ENCODE measurements around the gene HIRIP3. TPM values are rescaled to one million over a fixed set of nuclear protein-coding genes. Genes with fewer than 3 reads are reported as not detected.

The HIRIP3 gene
- total and polyA plus RNA-seq, 2 of the 13 experiments (the other 11 are each of a cell fraction or from before 2014, with no cell fraction given) = 12.6 to 17.2 TPM

DNA sequence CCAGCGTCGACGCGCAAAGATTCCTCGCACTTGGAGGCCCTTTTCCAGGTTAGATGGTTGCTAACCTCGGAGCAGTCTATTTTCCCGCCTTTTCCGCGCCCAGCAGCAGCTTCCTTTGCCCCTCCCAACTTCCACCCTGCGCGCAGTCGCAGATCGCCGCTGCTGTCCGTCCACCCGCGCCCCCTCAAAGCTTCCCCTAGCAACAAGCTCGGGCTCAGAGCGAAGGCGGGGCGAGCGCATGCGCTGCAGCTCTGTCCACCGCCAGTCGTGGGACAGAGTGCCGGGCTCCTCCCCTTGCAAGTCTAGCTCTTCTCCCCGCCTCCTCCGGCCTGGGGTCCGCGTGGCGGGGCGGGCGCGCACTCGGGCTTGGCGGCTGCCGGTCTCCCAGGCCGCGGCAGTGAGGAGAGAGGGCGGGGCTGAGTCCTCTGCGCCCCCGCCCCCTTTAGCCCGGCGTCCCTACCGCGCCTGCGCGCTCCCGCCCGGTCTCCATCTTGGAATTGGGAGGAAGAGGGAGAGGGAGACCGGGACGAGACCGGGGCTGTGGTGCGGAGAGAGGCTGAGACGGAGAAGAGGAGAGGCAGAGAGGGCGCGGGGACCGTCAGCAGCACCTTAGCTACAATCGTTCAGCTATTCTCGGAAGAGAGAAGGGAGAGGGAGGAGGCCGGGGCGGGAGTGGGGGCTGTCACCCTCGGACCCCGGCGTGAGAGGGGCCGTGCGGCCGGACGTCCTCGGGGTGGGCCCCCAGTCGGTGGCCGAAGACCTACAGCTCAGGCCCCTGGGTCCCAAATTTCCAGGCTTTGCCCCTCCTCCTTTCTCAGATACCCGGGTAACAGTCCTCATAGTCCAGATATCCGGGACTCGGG, 21.8 kb downstream of the HIRIP3 start, which contains the start of gene TAOK2:
Gene TAOK2 (plus strand): TSS at position 485 of the 863 bp plus-strand sequence. CDS start 3,905 bp downstream, outside the sequence.
- Histone ChIP-seq H3K4me1 (ENCODE audit: insufficient read depth, low read length) (peaks cover 30% of the 10 kb centered on the region), H3K27ac (ENCODE audit: extremely low read length, insufficient read depth, low read length) (peak within 1 kb of the TSS; percentile 72), H4K20me1 (ENCODE audit: insufficient read depth, low read length) (peaks cover 23% of the 10 kb centered on the region), H3K4me3 (replicated peaks in 1 of 3; ENCODE audit: insufficient read depth in 1 of 3, low read depth in 2 of 3, low read length in 3 of 3) (peak within 1 kb of the TSS; percentile 86 to 99 (median 91)), H3K4me2 (ENCODE audit: low read depth, low read length) (peak within 1 kb of the TSS; percentile 93), H3K9ac (ENCODE audit: insufficient read depth, low read depth, low read length) (peak within 1 kb of the TSS; percentile 89), H3K36me3 (replicated peaks in 1 of 2; ENCODE audit: control insufficient read depth in 1 of 2, insufficient read depth in 2 of 2, low read length in 2 of 2) (peaks cover 21 to 27% of the 10 kb centered on the region in 2 experiments), H3K27me3 (ENCODE audit: control insufficient read depth in 1 of 2, insufficient read depth in 2 of 2, low read length in 2 of 2) (no peaks in the 10 kb centered on the region; a peak in 1 of 5 replicates), H2AFZ (ENCODE audit: low read length) (no peak within 1 kb of the TSS), H3K79me2 (ENCODE audit: insufficient read depth, low read length) (peaks cover 38% of the 10 kb centered on the region), H3K9me3 (ENCODE audit: low read length) (no peaks in the 10 kb centered on the region)
- in situ Hi-C loops (cut with HindIII; ENCODE audit: extremely low pct_ligation_motif_present, low pct_unique_long_range_greater_than_20kb) (no loop called here), intact Hi-C loops (cut with micrococcal nuclease; ENCODE audit: unreplicated experiment) (loop anchor here (1.0 kb wide), 2 partner anchors 30 to 47 kb away; partner anchors contain the start of gene KCTD13)
- ChIA-PET CTCF (ENCODE audit: low intra/inter-chr PET ratio, low total read pairs) (no interaction called here), POLR2A (interaction anchor here (0.6 to 4.7 kb wide), 33 partner anchors 9 to 294 kb away, joined by 3 to 47 read pairs (median 4); partner anchors contain the start of genes ALDOA, ASPHD1, HIRIP3 and INO80E)
- peak; percentile 98 for DNase-seq (ENCODE audit: low spot score)
- FAIRE-seq = peak; percentile 49
- ATAC-seq = peak; percentile 95
- WGBS (ENCODE audit: low lambda C conversion rate) = 12% methylated on average over 59 of the region's 75 CpGs
- no TSS peak for BruUV-seq (replicated peaks)
- no peak; the same call in 1 of the 2 replicates for TF ChIP-seq ZNF839 (CRISPR knock-in tag; IDR thresholded peaks at IDR 0.05; ENCODE audit: borderline replicate concordance)
- TF ChIP-seq THAP7 (CRISPR knock-in tag; IDR thresholded peaks at IDR 0.05) = peak; percentile 92
- no peak for TF ChIP-seq JARID2 (CRISPR knock-in tag; IDR thresholded peaks at IDR 0.05; ENCODE audit: insufficient replicate concordance)
- no peak; the same call in 1 of the 2 replicates for TF ChIP-seq FOXO1 (CRISPR knock-in tag; IDR thresholded peaks at IDR 0.05)
- TF ChIP-seq PHF5A (CRISPR knock-in tag; IDR thresholded peaks at IDR 0.05; ENCODE audit: low read depth, unreplicated experiment) = no peak
- no peak for TF ChIP-seq ZNF292 (CRISPR knock-in tag; IDR thresholded peaks at IDR 0.05; ENCODE audit: borderline replicate concordance, low read depth)
- no peak for TF ChIP-seq PTBP1 (IDR thresholded peaks at IDR 0.05; ENCODE audit: low read depth, low read length, poor library complexity, severe bottlenecking)
- TF ChIP-seq MZF1 (CRISPR knock-in tag; IDR thresholded peaks at IDR 0.05; ENCODE audit: borderline replicate concordance) = 0 out of 2 replicates have a peak, but pooled peaks have one; percentile 8
- TF ChIP-seq ZNF431 (CRISPR knock-in tag; IDR thresholded peaks at IDR 0.05; ENCODE audit: borderline replicate concordance, low read depth) = peak; percentile 78; the same call in 1 of the 2 replicates
- TF ChIP-seq BCL3 (CRISPR knock-in tag; IDR thresholded peaks at IDR 0.05) = peak; percentile 96
- TF ChIP-seq NR3C1 (CRISPR knock-in tag; IDR thresholded peaks at IDR 0.05) = no peak
- TF ChIP-seq CHD4 (IDR thresholded peaks at IDR 0.05; ENCODE audit: borderline replicate concordance, low read length) = no peak
- peak; percentile 45; the same call in 1 of the 2 replicates for TF ChIP-seq RXRA (CRISPR knock-in tag; IDR thresholded peaks at IDR 0.05)
- no peak for TF ChIP-seq ZNF558 (CRISPR knock-in tag; IDR thresholded peaks at IDR 0.05; ENCODE audit: borderline replicate concordance)
- peak; percentile 64; the same call in 1 of the 2 replicates for TF ChIP-seq ZNF329 (CRISPR knock-in tag; IDR thresholded peaks at IDR 0.05; ENCODE audit: low read depth)
- peak; percentile 97 for TF ChIP-seq AGO2 (optimal IDR thresholded peaks at IDR 0.05; ENCODE audit: low read depth, low read length)
- no peak for TF ChIP-seq NONO (IDR thresholded peaks at IDR 0.05)
- peak; percentile 98 for TF ChIP-seq NONO (CRISPR knock-in tag; conservative IDR thresholded peaks at IDR 0.05)
- peak; percentile 86 for TF ChIP-seq GABPB1 (CRISPR knock-in tag; IDR thresholded peaks at IDR 0.05)
- no peak for TF ChIP-seq ATF1 (CRISPR knock-in tag; IDR thresholded peaks at IDR 0.05)
- TF ChIP-seq CBX5 (CRISPR knock-in tag; IDR thresholded peaks at IDR 0.05; ENCODE audit: borderline replicate concordance) = peak; percentile 79; the same call in 1 of the 2 replicates
- peak; percentile 84; the same call in 1 of the 2 replicates for TF ChIP-seq ZNF230 (CRISPR knock-in tag; IDR thresholded peaks at IDR 0.05)
- TF ChIP-seq ELF3 (CRISPR knock-in tag; IDR thresholded peaks at IDR 0.05) = peak; percentile 73; the same call in 1 of the 2 replicates

Data from HepG2 (cell line).